Vagina (tissue), 2 donors: ENCODE measurements around the gene FKBP1B. TPM values are rescaled to one million over a fixed set of nuclear protein-coding genes. Genes with fewer than 3 reads are reported as not detected.
"Not testable (repeated sequence)": the region's sequence is repeated elsewhere in the genome, so short reads cannot be mapped to it uniquely, and the experiment has no call there.

ENCODE experiments used
- DNase-seq, 2 donors: peaks; one replicate each; pipeline ENCODE4 v3.0.0-alpha.2; 2017; ENCODE audit errors: extremely low spot score in 2 of 2
- H3K27ac ChIP-seq: fragments of 200-600 bp; sonication (generic); one replicate; pipeline ENCODE4 v1.5.1; 2019
- H3K27me3 ChIP-seq: fragments of 200-600 bp; sonication (generic); one replicate; pipeline ENCODE4 v1.5.1; 2019
- H3K36me3 ChIP-seq, 2 donors: fragments of 200-600 bp; sonication (generic); one replicate each; pipeline ENCODE4 v1.5.1; 2017 to 2019
- H3K4me1 ChIP-seq: fragments of 200-600 bp; sonication (generic); one replicate; pipeline ENCODE4 v1.5.1; 2019
- H3K4me3 ChIP-seq, 2 donors: fragments of 200-600 bp; sonication (generic); 1 replicate in 1 of 2; 2 replicates in 1 of 2; pipeline ENCODE4 v1.5.1; 2016 to 2019
- H3K9me3 ChIP-seq: fragments of 200-600 bp; sonication (generic); one replicate; pipeline ENCODE4 v1.5.1; 2019
- CTCF ChIP-seq, 3 experiments: fragments of 450-650 bp in 2 of 3; fragments of 200-600 bp in 1 of 3; sonication (generic) in 1 of 3; IDR thresholded peaks; one replicate each; pipeline ENCODE4 v1.5.1; 2017 to 2019; ENCODE audit warnings: antibody characterized with exemption in 3 of 3, mild to moderate bottlenecking in 2 of 3, moderate library complexity in 2 of 3
- POLR2A ChIP-seq, 2 donors: fragments of 450-650 bp; IDR thresholded peaks; one replicate each; pipeline ENCODE4 v1.6.1; 2017; ENCODE audit warnings: antibody characterized with exemption in 2 of 2, mild to moderate bottlenecking in 2 of 2, moderate library complexity in 2 of 2
- POLR2AphosphoS5 ChIP-seq, 2 donors: sonication (generic); formaldehyde crosslinking; IDR thresholded peaks; one replicate each; pipeline ENCODE4 v1.9.0; 2017; ENCODE audit warnings: antibody characterized with exemption in 2 of 2, mild to moderate bottlenecking in 2 of 2, low read depth in 1 of 2; ENCODE audit not compliant: insufficient read depth in 1 of 2
- intact Hi-C: fragments of 100-400 bp; cut with DNase I; formaldehyde crosslinking; loops from one replicate; pipeline ENCODE4 v1.15.1; 2023
- total RNA-seq: library from RNA; depleted of rRNA; stranded (reverse); fragments of >200 nt; gene quantifications from one replicate; pipeline ENCODE4 v1.2.3, GENCODE V29; 2016

FKBP1B gene
- total RNA-seq, 1 donor from 2014 or later = 14.2 TPM

DNA sequence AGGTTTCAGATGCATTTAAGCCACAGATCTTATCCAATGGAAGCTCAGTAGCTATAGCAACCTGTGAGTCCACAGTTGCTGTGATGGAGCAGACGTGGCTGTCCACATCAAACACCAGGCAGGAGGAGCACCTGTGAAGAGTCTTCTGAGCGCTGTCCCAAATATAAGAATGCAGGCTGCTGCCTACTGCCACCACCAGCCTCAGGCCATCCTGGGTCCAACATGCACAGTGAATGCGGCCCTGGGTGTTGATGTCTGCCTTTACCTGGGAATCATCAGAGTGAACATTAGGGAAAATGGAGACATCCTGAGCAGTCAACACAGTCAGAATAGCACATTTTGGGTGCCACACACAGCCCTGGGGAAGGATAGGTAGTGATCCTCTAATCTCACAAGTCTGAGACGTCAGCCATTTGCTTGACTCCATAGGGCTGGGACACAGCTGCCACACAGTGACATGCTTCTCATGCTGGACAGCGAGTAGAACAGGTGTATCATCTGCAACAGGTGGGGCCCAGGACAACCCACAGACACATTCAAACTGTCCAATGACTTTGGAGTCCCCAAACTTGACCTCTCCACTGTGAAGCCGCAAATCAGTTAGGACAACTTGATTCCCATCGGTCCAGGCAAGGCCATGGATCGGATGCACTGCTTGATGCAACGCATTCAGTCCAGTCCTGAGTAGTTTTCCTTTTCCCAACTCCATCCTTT lies 10.6 kb upstream of the FKBP1B start:
- DNase-seq = no peak
- TF ChIP-seq POLR2AphosphoS5 (IDR thresholded peaks at IDR 0.05; ENCODE audit: insufficient read depth in 1 of 2, low read depth in 1 of 2) (no peak), POLR2A (IDR thresholded peaks at IDR 0.05) (no peak), CTCF (IDR thresholded peaks at IDR 0.05) (no peak)
- H3K27ac ChIP-seq = no peak overlapping the region
- H3K4me3 ChIP-seq = no peak overlapping the region
- no peaks in the 10 kb centered on the region for H3K9me3 ChIP-seq
- intact Hi-C loops = no loop called here
- peaks cover 0 to 9% of the 10 kb centered on the region in 2 donors for H3K36me3 ChIP-seq
- peaks cover 11% of the 10 kb centered on the region for H3K4me1 ChIP-seq
- H3K27me3 ChIP-seq = no peaks in the 10 kb centered on the region

DNA sequence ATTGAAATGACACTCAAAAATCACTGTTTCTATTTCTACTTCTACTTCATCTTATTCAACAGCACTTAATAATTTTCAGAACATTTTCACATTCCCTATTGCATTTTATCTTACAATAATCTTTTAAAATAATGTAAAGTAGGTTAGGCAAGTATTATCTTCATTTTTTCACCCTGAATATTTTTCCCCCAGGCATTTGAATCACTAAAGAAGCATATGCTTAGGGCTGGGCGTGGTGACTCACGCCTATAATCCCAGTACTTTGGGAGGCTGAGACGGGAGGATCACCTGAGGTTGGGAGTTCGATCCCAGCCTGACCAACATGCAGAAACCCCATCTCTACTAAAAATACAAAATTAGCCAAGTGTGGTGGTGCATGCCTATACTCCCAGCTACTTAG lies 9.0 kb upstream of the FKBP1B start:
- H3K4me1 ChIP-seq = peaks cover 8% of the 10 kb centered on the region
- no peaks in the 10 kb centered on the region for H3K27me3 ChIP-seq
- TF ChIP-seq POLR2A (IDR thresholded peaks at IDR 0.05) (no peak), CTCF (IDR thresholded peaks at IDR 0.05) (no peak), POLR2AphosphoS5 (IDR thresholded peaks at IDR 0.05; ENCODE audit: insufficient read depth in 1 of 2, low read depth in 1 of 2) (no peak)
- H3K9me3 ChIP-seq = no peaks in the 10 kb centered on the region
- intact Hi-C loops = loop anchor here (10.0 kb wide), 1 partner anchor 116 kb away; the partner anchor contains the start of gene ATAD2B
- no peak overlapping the region for H3K27ac ChIP-seq
- H3K4me3 ChIP-seq = no peak overlapping the region
- no peak for DNase-seq
- peaks cover 0 to 9% of the 10 kb centered on the region in 2 donors for H3K36me3 ChIP-seq

DNA sequence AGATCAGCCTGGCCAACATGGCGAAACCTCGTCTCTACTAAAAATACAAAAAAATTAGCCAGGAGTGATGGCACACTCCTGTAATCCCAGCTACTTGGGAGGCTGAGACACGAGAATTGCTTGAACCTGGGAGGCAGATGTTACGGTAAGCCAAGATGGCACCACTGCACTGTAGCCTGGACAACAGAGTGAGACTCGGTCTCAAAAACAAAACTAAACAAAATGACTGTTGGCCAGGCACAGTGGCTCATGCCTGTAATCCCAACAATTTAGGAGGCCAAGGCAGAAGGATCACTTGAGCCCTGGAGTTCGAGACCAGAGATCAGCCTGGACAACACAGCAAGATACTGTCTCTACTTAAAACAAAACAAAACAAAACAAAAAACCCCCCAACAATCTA lies 6.4 kb upstream of the FKBP1B start:
- H3K4me3 ChIP-seq, H3K27ac ChIP-seq, H3K36me3 ChIP-seq, DNase-seq, H3K27me3 ChIP-seq, H3K9me3 ChIP-seq: not testable (repeated sequence)
- peaks cover 15% of the 10 kb centered on the region for H3K4me1 ChIP-seq
- intact Hi-C loops = loop anchor here (10.0 kb wide), 1 partner anchor 118 kb away; the partner anchor contains the start of gene ATAD2B

DNA sequence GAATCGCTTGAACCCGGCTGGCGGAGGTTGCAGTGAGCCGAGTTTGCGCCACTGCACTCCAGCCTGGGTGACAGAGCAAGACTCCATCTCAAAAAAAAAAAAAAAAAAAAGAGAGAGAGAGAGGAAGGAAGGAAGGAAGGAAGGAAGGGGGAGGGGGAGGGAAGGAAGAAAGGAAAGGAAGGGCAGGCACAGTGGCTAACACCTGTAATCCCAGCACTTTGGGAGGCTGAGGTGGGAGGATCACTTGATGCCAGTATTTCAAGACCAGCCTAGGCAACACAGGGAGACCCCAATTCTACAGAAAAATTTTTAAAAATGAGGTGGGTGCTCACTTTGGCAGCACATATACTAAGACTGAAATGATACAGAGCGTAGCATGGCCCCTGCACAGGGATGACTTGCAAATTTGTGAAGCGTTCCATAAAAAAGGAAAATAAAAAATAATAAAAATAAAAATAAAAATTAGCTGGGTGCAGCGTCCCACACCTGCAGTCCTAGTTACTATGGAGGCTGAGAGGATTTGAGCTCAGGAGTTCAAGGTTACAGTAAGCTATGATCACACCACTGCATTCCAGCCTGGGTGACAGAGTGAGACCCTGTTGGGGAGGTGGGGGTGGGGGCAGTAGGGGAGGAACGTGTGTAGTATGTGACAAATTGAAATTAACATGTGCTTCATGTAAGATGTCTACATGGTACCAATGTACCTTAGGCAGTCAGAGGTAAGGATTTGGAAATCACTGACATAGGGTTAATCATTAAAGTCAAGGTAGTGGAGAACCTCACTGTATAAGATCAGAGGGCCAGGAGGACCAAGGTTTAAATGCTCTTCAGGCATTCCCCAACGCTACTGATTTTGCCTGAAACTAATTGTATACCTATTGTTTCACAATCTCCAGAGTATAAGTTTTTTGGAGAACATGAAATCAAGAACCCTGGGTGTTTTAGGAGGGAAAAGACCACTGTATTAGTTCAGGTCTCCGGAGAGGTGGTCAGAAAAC lies 3.7 kb upstream of the FKBP1B start:
- intact Hi-C loops = loop anchor here (10.0 kb wide), 1 partner anchor 121 kb away; the partner anchor contains the start of gene ATAD2B
- no peak overlapping the region for H3K27ac ChIP-seq
- H3K9me3 ChIP-seq = no peaks in the 10 kb centered on the region
- no peak for TF ChIP-seq POLR2A (IDR thresholded peaks at IDR 0.05)
- no peak for TF ChIP-seq CTCF (IDR thresholded peaks at IDR 0.05)
- no peak for TF ChIP-seq POLR2AphosphoS5 (IDR thresholded peaks at IDR 0.05; ENCODE audit: insufficient read depth in 1 of 2, low read depth in 1 of 2)
- H3K27me3 ChIP-seq = no peaks in the 10 kb centered on the region
- H3K36me3 ChIP-seq = no peaks in the 10 kb centered on the region
- peak overlapping the region; percentile 58 to 89 for H3K4me3 ChIP-seq
- no peak for DNase-seq
- H3K4me1 ChIP-seq = peaks cover 35% of the 10 kb centered on the region

- Histone ChIP-seq H3K4me1 (peaks cover 35% of the 10 kb centered on the region), H3K27me3 (no peaks in the 10 kb centered on the region), H3K27ac (peak overlapping the region; percentile 42), H3K36me3 (no peaks in the 10 kb centered on the region), H3K9me3 (no peaks in the 10 kb centered on the region), H3K4me3 (peak overlapping the region; percentile 58 to 89)
- TF ChIP-seq POLR2AphosphoS5 (IDR thresholded peaks at IDR 0.05; ENCODE audit: insufficient read depth in 1 of 2, low read depth in 1 of 2) (no peak), POLR2A (IDR thresholded peaks at IDR 0.05) (no peak), CTCF (IDR thresholded peaks at IDR 0.05) (no peak)
- intact Hi-C loops = loop anchor here (10.0 kb wide), 1 partner anchor 122 kb away; the partner anchor contains the start of gene ATAD2B
- no peak for DNase-seq
These were observed 3.0 kb upstream of the FKBP1B start for GRCh38 chr2:24046599-24046929.
